Measurements from ENCODE around the gene RNF208. TPM values are rescaled to one million over a fixed set of nuclear protein-coding genes. Genes with fewer than 3 reads are reported as not detected.

The RNF208 gene
- total RNA-seq, 2 donors from 2014 or later = 10.5 to 15.6 TPM

GRCh38 chr9:137264067-137264466 lies 42.0 kb upstream of the RNF208 start:
- Mint-ChIP-seq H3K27me3 (ENCODE audit: insufficient read depth) (no peaks in the 10 kb centered on the region), H3K9me3 (no peaks in the 10 kb centered on the region), H3K27ac (no peak overlapping the region), H3K36me3 (ENCODE audit: low read depth) (peaks cover 31% of the 10 kb centered on the region), H3K4me1 (no peaks in the 10 kb centered on the region), H3K4me3 (no peak overlapping the region)
- Histone ChIP-seq H3K36me3 (ENCODE audit: control insufficient read depth, insufficient read depth, low read length) (peaks cover 41% of the 10 kb centered on the region), H3K27ac (ENCODE audit: low read depth, low read length) (no peak overlapping the region), H3K27me3 (ENCODE audit: control insufficient read depth, insufficient read depth, low read length, poor library complexity, severe bottlenecking) (no peaks in the 10 kb centered on the region), H3K4me1 (ENCODE audit: control insufficient read depth, insufficient read depth, low read length) (no peaks in the 10 kb centered on the region), H3K4me3 (ENCODE audit: low read length) (no peak overlapping the region), H3K9ac (ENCODE audit: extremely low read depth, low read length, poor library complexity, severe bottlenecking) (no peak overlapping the region), H3K9me3 (ENCODE audit: control insufficient read depth, low read length) (no peaks in the 10 kb centered on the region)
- 93 to 95% methylated on average over 19 to 22 of the region's 22 CpGs for WGBS, 2 experiments (ENCODE audit: insufficient coverage in 1 of 2, insufficient read length in 1 of 2)
- no peak for DNase-seq
- TF ChIP-seq CTCF (conservative IDR thresholded peaks at IDR 0.05) = no peak

DNA sequence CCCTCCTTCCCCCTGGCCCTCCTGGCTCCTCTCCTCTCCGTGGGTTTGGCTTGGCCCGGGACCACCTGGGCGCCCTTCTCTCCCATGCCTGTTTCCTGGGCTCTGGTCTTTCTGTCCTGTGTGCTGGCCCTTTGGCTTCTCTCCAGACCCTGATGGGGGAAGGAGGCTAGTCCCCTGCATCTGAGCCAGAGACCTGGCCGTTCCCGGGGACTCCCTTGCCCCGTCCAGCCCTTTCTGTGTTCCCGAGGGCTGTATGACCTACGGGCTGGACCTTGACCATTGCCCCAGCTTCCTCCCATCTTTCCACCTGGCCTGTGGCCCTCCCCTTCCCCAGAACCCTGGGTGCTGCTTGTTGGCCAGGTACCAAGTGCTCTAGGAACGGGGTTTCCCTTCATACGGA lies 41.5 kb upstream of the RNF208 start:
- Histone ChIP-seq H3K9ac (ENCODE audit: extremely low read depth, low read length, poor library complexity, severe bottlenecking) (no peak overlapping the region), H3K36me3 (ENCODE audit: control insufficient read depth, insufficient read depth, low read length) (peaks cover 41% of the 10 kb centered on the region), H3K4me3 (ENCODE audit: low read length) (no peak overlapping the region), H3K27me3 (ENCODE audit: control insufficient read depth, insufficient read depth, low read length, poor library complexity, severe bottlenecking) (no peaks in the 10 kb centered on the region), H3K27ac (ENCODE audit: low read depth, low read length) (no peak overlapping the region), H3K4me1 (ENCODE audit: control insufficient read depth, insufficient read depth, low read length) (no peaks in the 10 kb centered on the region), H3K9me3 (ENCODE audit: control insufficient read depth, low read length) (no peaks in the 10 kb centered on the region)
- TF ChIP-seq CTCF (conservative IDR thresholded peaks at IDR 0.05) = no peak
- Mint-ChIP-seq H3K27ac (no peak overlapping the region), H3K4me3 (no peak overlapping the region), H3K9me3 (no peaks in the 10 kb centered on the region), H3K4me1 (no peaks in the 10 kb centered on the region), H3K36me3 (ENCODE audit: low read depth) (peaks cover 31% of the 10 kb centered on the region), H3K27me3 (ENCODE audit: insufficient read depth) (no peaks in the 10 kb centered on the region)
- 82 to 98% methylated on average over 7 to 10 of the region's 10 CpGs for WGBS, 2 experiments (ENCODE audit: insufficient coverage in 1 of 2, insufficient read length in 1 of 2)
- DNase-seq = no peak

DNA sequence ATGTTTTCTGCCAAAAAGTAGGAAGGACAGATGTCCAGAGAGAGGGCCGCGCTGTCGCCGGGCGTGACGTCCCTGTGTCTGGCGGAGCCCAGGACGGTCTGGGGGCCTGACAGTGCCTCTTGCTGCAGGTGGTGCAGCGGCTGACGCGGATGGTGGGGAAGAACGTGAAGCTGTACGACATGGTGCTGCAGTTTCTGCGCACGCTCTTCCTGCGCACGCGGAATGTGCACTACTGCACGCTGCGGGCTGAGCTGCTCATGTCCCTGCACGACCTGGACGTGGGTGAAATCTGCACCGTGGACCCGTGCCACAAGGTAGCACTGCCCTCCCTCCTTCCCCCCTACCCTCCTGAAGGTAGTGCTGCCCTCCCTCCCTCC lies 40.9 kb upstream of the RNF208 start:
- H3K27me3 ChIP-seq (ENCODE audit: control insufficient read depth, insufficient read depth, low read length, poor library complexity, severe bottlenecking) = no peaks in the 10 kb centered on the region
- no peak overlapping the region for H3K9ac ChIP-seq (ENCODE audit: extremely low read depth, low read length, poor library complexity, severe bottlenecking)
- H3K27ac ChIP-seq (ENCODE audit: low read depth, low read length) = no peak overlapping the region
- H3K4me3 Mint-ChIP-seq = no peak overlapping the region
- WGBS, 2 experiments (ENCODE audit: insufficient coverage in 1 of 2, insufficient read length in 1 of 2) = 92 to 93% methylated on average over 20 to 24 of the region's 24 CpGs
- H3K9me3 ChIP-seq (ENCODE audit: control insufficient read depth, low read length) = no peaks in the 10 kb centered on the region
- no peaks in the 10 kb centered on the region for H3K4me1 Mint-ChIP-seq
- H3K27me3 Mint-ChIP-seq (ENCODE audit: insufficient read depth) = no peaks in the 10 kb centered on the region
- no peak overlapping the region for H3K27ac Mint-ChIP-seq
- DNase-seq = peak; percentile 45
- H3K4me3 ChIP-seq (ENCODE audit: low read length) = no peak overlapping the region
- H3K36me3 ChIP-seq (ENCODE audit: control insufficient read depth, insufficient read depth, low read length) = peaks cover 42% of the 10 kb centered on the region
- peaks cover 32% of the 10 kb centered on the region for H3K36me3 Mint-ChIP-seq (ENCODE audit: low read depth)
- no peaks in the 10 kb centered on the region for H3K9me3 Mint-ChIP-seq
- no peak for TF ChIP-seq CTCF (conservative IDR thresholded peaks at IDR 0.05)
- no peaks in the 10 kb centered on the region for H3K4me1 ChIP-seq (ENCODE audit: control insufficient read depth, insufficient read depth, low read length)

Data from endodermal cell (in vitro differentiated cells).